Thoracic aorta (tissue), 2 donors: ENCODE data around the gene NFKB2. TPM values are rescaled to one million over a fixed set of nuclear protein-coding genes. Genes with fewer than 3 reads are reported as not detected.
A peak's percentile ranks its signal among the peaks of the same experiment; 100 is the strongest.

ENCODE experiments used
- ATAC-seq: fragments of 150-250 bp; one replicate; pipeline ENCODE4 v1.8.0; 2017; ENCODE audit warnings: low read depth; ENCODE audit not compliant: insufficient number of reproducible peaks, low FRiP score
- DNase-seq: peaks from one replicate; pipeline ENCODE4 v3.0.0-alpha.2; 2020; ENCODE audit warnings: low spot score
- H3K27ac ChIP-seq, 2 donors: fragments of 200-600 bp; sonication (generic); 1 replicate in 1 of 2; 2 replicates in 1 of 2; pipeline ENCODE4 v1.5.1; 2016; ENCODE audit warnings: mild to moderate bottlenecking in 2 of 2, moderate library complexity in 2 of 2
- H3K27me3 ChIP-seq: fragments of 200-600 bp; sonication (generic); replicated peaks from 2 replicates; pipeline ENCODE4 v1.6.0; 2016; ENCODE audit warnings: mild to moderate bottlenecking; ENCODE audit not compliant: insufficient read depth
- H3K36me3 ChIP-seq: fragments of 200-600 bp; sonication (generic); one replicate; pipeline ENCODE4 v1.5.1; 2016
- H3K4me1 ChIP-seq, 2 donors: fragments of 200-600 bp; sonication (generic); 1 replicate in 1 of 2; 2 replicates in 1 of 2; pipeline versions ENCODE4 v1.5.1 to v1.6.0; 2016; ENCODE audit warnings: low read depth in 2 of 2, mild to moderate bottlenecking in 1 of 2; ENCODE audit not compliant: control insufficient read depth in 1 of 2
- H3K4me3 ChIP-seq: fragments of 200-600 bp; sonication (generic); 2 replicates; pipeline ENCODE4 v1.5.1; 2016; ENCODE audit warnings: mild to moderate bottlenecking
- H3K9me3 ChIP-seq: fragments of 200-600 bp; sonication (generic); 2 replicates; pipeline ENCODE4 v1.5.1; 2016
- CTCF ChIP-seq: fragments of 200-600 bp; sonication (generic); IDR thresholded peaks from one replicate; pipeline ENCODE4 v1.5.1; 2019; ENCODE audit warnings: antibody characterized with exemption
- total RNA-seq, 2 donors: library from RNA; depleted of rRNA; stranded (reverse); fragments of >200 nt; gene quantifications; one replicate each; pipeline versions ENCODE4 v1.1.0 to v1.2.3, GENCODE V29; 2016

Gene NFKB2
- total RNA-seq, 2 donors from 2014 or later, result 26.8 to 40.9 TPM

GRCh38 chr10:102384053-102384452 lies 11.5 kb upstream of the NFKB2 start:
- TF ChIP-seq CTCF, result no peak
- Histone ChIP-seq H3K27me3 (no peaks in the 10 kb centered on the region), H3K9me3 (no peaks in the 10 kb centered on the region), H3K4me3 (no peak overlapping the region), H3K4me1 (peaks cover 5 to 9% of the 10 kb centered on the region in 2 donors), H3K36me3 (peaks cover 29% of the 10 kb centered on the region), H3K27ac (no peak overlapping the region)
- no peak for ATAC-seq
- no peak for DNase-seq

GRCh38 chr10:102384606-102385429 lies 10.7 kb upstream of the NFKB2 start:
- Histone ChIP-seq H3K4me1 (peaks cover 5 to 9% of the 10 kb centered on the region in 2 donors), H3K4me3 (no peak overlapping the region), H3K36me3 (peaks cover 22% of the 10 kb centered on the region), H3K27ac (peak overlapping the region in 1 of 2 donors; percentile 17), H3K27me3 (no peaks in the 10 kb centered on the region), H3K9me3 (no peaks in the 10 kb centered on the region)
- DNase-seq (no peak), ATAC-seq (no peak)
- TF ChIP-seq CTCF, result no peak

- no peak overlapping the region for H3K4me3 ChIP-seq
- ATAC-seq, result no peak
- H3K36me3 ChIP-seq, result no peaks in the 10 kb centered on the region
- no peaks in the 10 kb centered on the region for H3K27me3 ChIP-seq
- peaks cover 8 to 16% of the 10 kb centered on the region in 2 donors for H3K4me1 ChIP-seq
- DNase-seq, result no peak
- H3K27ac ChIP-seq, result no peak overlapping the region
- TF ChIP-seq CTCF, result no peak
- no peaks in the 10 kb centered on the region for H3K9me3 ChIP-seq
Measured at GRCh38 chr10:102389894-102390293, 5.6 kb upstream of the NFKB2 start.

GRCh38 chr10:102392306-102392705 lies 3.2 kb upstream of the NFKB2 start:
- ATAC-seq, result no peak

More at GRCh38 chr10:102392306-102392705, 3.2 kb upstream of the NFKB2 start:
- peaks cover 12 to 21% of the 10 kb centered on the region in 2 donors for H3K4me1 ChIP-seq
- H3K4me3 ChIP-seq, result no peak overlapping the region
- no peaks in the 10 kb centered on the region for H3K36me3 ChIP-seq
- no peaks in the 10 kb centered on the region for H3K27me3 ChIP-seq
- no peak overlapping the region for H3K27ac ChIP-seq
- H3K9me3 ChIP-seq, result no peaks in the 10 kb centered on the region
- DNase-seq, result no peak
- TF ChIP-seq CTCF, result no peak
